ENCODE results near the gene TECPR2. TPM values are rescaled to one million over a fixed set of nuclear protein-coding genes. Genes with fewer than 3 reads are reported as not detected.

TECPR2 gene
- total RNA-seq, 2 experiments from 2014 or later: 4.7 to 5.0 TPM

- Mint-ChIP-seq H3K36me3 (ENCODE audit: low read depth) (peaks cover 5% of the 10 kb centered on the region), H3K4me3 (peak within 1 kb of the TSS; percentile 80), H3K27ac (peak within 1 kb of the TSS; percentile 30), H3K9me3 (no peaks in the 10 kb centered on the region), H3K4me1 (ENCODE audit: low read depth) (peaks cover 12% of the 10 kb centered on the region), H3K27me3 (no peaks in the 10 kb centered on the region)
- no peak for TF ChIP-seq CTCF (IDR thresholded peaks at IDR 0.05)
- DNase-seq (peak; percentile 94), ATAC-seq (peak; percentile 91)
- POLR2A ChIA-PET: interaction anchor here (1.2 kb wide), 1 partner anchor 15 kb away, joined by 5 read pairs; no protein-coding TSS in a partner anchor
- intact Hi-C loops (cut with micrococcal nuclease): no loop called here
- CTCF ChIA-PET: interaction anchor here (0.5 to 3.1 kb wide), 3 partner anchors 72 to 551 kb away, joined by 3 to 16 read pairs (median 4); no protein-coding TSS in a partner anchor
Measured at GRCh38 chr14:102509746-102510615, 147.2 kb downstream of the TECPR2 start, which contains the start of gene ANKRD9. ANKRD9 (minus strand) TSS chr14:102509776; CDS start chr14:102507889, 1,887 bp downstream.

- Mint-ChIP-seq H3K9me3 (no peaks in the 10 kb centered on the region), H3K27ac (peak overlapping the region; percentile 30), H3K4me1 (ENCODE audit: low read depth) (peaks cover 12% of the 10 kb centered on the region), H3K27me3 (no peaks in the 10 kb centered on the region), H3K4me3 (peak overlapping the region; percentile 80), H3K36me3 (ENCODE audit: low read depth) (peaks cover 5% of the 10 kb centered on the region)
- POLR2A ChIA-PET: interaction anchor here (1.1 to 1.2 kb wide), 2 partner anchors 14 to 81 kb away, joined by 3 to 5 read pairs; no protein-coding TSS in a partner anchor
- ATAC-seq (peak; percentile 18), DNase-seq (peak; percentile 55)
- intact Hi-C loops (cut with micrococcal nuclease): no loop called here
- CTCF ChIA-PET: interaction anchor here (0.5 to 3.1 kb wide), 3 partner anchors 73 to 552 kb away, joined by 3 to 16 read pairs (median 4); no protein-coding TSS in a partner anchor
- TF ChIP-seq CTCF (IDR thresholded peaks at IDR 0.05): no peak
Measured at GRCh38 chr14:102510616-102511520, 148.1 kb downstream of the TECPR2 start.

GRCh38 chr14:102511538-102511937 lies 148.8 kb downstream of the TECPR2 start:
- Mint-ChIP-seq H3K9me3 (no peaks in the 10 kb centered on the region), H3K4me1 (ENCODE audit: low read depth) (peaks cover 15% of the 10 kb centered on the region), H3K27ac (no peak overlapping the region), H3K4me3 (no peak overlapping the region), H3K27me3 (no peaks in the 10 kb centered on the region), H3K36me3 (ENCODE audit: low read depth) (peaks cover 5% of the 10 kb centered on the region)
- ATAC-seq (no peak), DNase-seq (no peak)
- intact Hi-C loops (cut with micrococcal nuclease): no loop called here
- ChIA-PET CTCF (interaction anchor here (3.1 kb wide), 1 partner anchor 74 kb away, joined by 16 read pairs; no protein-coding TSS in a partner anchor), POLR2A (interaction anchor here (1.1 kb wide), 1 partner anchor 80 kb away, joined by 3 read pairs; no protein-coding TSS in a partner anchor)
- no peak for TF ChIP-seq CTCF (IDR thresholded peaks at IDR 0.05)

- Mint-ChIP-seq H3K27ac (no peak overlapping the region), H3K4me1 (ENCODE audit: low read depth) (peaks cover 15% of the 10 kb centered on the region), H3K27me3 (no peaks in the 10 kb centered on the region), H3K4me3 (no peak overlapping the region), H3K36me3 (ENCODE audit: low read depth) (peaks cover 2% of the 10 kb centered on the region), H3K9me3 (no peaks in the 10 kb centered on the region)
- TF ChIP-seq CTCF (IDR thresholded peaks at IDR 0.05): no peak
- intact Hi-C loops (cut with micrococcal nuclease): no loop called here
- DNase-seq: no peak
- no peak for ATAC-seq
- POLR2A ChIA-PET: no interaction called here
- CTCF ChIA-PET: no interaction called here
Measured at GRCh38 chr14:102512793-102513300, 150.1 kb downstream of the TECPR2 start.
